ENCODE results near the gene ACACA. TPM values are rescaled to one million over a fixed set of nuclear protein-coding genes. Genes with fewer than 3 reads are reported as not detected.

The ACACA gene
- total RNA-seq, 1 donor, result 72.7 TPM

DNA sequence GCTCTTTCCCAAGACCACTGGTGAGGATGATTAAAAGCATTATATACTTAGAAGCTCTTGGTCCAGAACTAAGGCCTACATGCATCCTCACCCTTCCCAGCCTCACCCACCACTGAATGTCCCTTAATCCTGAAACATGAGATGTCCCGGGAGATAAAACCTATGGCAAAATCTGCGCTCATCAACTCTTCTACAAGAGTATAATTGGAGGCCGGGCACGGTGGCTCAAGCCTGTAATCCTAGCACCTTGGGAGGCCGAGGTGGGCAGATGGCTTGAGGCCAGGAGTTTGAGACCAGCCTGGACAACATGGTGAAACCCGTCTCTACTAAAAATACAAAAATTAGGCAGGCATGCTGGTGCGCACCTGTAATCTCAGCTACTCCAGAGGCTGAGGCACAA lies 13.3 kb downstream of the ACACA start:
- TF ChIP-seq, protein P1, sequence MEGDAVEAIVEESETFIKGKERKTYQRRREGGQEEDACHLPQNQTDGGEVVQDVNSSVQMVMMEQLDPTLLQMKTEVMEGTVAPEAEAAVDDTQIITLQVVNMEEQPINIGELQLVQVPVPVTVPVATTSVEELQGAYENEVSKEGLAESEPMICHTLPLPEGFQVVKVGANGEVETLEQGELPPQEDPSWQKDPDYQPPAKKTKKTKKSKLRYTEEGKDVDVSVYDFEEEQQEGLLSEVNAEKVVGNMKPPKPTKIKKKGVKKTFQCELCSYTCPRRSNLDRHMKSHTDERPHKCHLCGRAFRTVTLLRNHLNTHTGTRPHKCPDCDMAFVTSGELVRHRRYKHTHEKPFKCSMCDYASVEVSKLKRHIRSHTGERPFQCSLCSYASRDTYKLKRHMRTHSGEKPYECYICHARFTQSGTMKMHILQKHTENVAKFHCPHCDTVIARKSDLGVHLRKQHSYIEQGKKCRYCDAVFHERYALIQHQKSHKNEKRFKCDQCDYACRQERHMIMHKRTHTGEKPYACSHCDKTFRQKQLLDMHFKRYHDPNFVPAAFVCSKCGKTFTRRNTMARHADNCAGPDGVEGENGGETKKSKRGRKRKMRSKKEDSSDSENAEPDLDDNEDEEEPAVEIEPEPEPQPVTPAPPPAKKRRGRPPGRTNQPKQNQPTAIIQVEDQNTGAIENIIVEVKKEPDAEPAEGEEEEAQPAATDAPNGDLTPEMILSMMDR (IDR thresholded peaks at IDR 0.05; ENCODE audit: insufficient read depth, low read length), result no peak
- no peak for DNase-seq (ENCODE audit: low read depth)
- no peak overlapping the region for H3K4me3 ChIP-seq (ENCODE audit: low read depth, low read length)

DNA sequence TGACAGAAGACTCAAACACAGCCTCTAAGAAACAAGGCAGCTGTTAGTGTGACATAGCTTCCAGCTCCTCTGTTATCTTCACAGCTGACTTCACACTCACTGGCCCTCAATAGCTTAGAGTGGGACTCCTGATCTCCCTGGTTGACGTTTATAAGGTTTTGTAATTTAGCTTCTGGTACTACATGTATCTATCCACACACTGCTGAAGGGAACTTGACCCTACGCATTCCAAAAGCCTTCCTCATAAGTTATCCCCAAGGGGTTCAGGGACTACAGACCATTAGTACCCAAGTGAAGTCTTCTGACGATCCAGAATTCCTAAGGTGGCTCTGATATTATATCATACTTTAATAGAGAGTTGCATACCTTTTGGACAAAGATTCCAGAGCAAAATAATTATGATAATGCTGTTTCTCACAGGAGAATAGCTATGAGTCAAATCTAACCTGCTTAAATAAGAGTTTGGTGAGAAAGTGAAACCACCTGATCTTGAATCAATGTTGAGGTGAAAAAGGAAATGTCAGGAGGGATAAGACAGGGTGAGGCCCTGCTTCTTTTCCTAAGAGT lies 14.5 kb downstream of the ACACA start:
- TF ChIP-seq, protein P1 (IDR thresholded peaks at IDR 0.05; ENCODE audit: insufficient read depth, low read length), result no peak
- DNase-seq (ENCODE audit: low read depth), result peak; percentile 82
- H3K4me3 ChIP-seq (ENCODE audit: low read depth, low read length), result no peak overlapping the region

DNA sequence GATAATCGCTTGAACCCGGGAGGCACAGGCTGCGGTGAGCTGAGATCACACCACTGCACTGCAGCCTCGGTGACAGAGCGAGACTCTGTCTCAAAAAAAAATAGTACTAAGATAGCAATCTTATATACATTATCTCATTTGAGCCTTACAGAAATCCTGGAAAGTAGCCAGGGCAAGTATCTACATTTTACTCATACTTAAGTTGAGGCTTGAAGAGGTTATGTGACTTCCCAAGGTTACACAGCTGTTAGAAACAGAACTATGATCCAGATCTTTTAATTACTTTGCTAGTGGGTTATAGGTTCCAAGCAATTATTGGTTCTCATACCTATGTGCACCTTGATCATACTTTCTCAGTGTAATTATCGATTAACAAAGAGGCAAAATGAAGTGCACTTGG lies 15.5 kb downstream of the ACACA start:
- DNase-seq (ENCODE audit: low read depth), result no peak
- TF ChIP-seq, protein P1 (IDR thresholded peaks at IDR 0.05; ENCODE audit: insufficient read depth, low read length), result no peak

DNA sequence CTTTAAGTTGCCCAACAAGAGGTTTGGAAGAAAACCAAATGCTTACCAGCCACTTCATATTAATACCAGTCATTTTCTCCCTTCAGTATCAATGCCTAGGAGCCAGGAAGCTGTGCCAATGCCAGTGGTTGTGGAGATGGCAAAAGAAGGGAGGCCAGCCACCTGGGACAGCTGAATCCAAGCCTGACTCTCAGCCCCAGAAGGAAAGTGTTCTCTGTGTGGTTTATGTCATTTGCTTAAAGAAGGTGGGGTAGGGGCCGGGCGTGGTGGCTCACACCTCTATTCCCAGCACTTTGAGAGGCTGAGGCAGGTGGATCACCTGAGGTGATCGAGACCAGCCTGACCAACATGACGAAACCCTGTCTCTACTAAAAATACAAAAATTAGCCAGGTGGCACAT lies 17.5 kb downstream of the ACACA start:
- no peak overlapping the region for H3K4me3 ChIP-seq (ENCODE audit: low read depth, low read length)
- DNase-seq (ENCODE audit: low read depth), result no peak
- TF ChIP-seq, protein P1 (IDR thresholded peaks at IDR 0.05; ENCODE audit: insufficient read depth, low read length), result no peak

More for the DNA sequence above, 15.5 kb downstream of the ACACA start:
- no peak overlapping the region for H3K4me3 ChIP-seq (ENCODE audit: low read depth, low read length)

DNA sequence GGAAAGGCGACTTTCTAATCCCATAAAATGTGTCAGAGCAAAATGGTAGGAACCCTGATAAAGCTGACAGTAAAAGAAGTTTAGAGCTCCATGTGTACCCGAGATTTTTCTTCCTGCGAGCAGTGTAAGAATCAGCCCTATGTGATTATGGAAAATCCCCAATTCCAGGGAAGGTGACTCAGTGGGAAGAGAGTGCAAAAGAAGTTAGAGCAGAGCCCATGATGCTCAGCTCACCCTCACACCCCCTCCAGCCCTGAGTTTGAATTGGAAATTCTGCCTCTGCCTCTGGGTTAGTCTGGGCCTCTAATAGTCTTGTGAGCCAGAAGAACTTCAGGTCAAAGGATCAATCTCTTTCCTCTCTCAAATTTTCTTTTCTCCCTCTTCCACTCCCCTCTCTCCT lies 18.4 kb downstream of the ACACA start:
- no peak overlapping the region for H3K4me3 ChIP-seq (ENCODE audit: low read depth, low read length)
- peak; percentile 42 for DNase-seq (ENCODE audit: low read depth)
- TF ChIP-seq, protein P1 (IDR thresholded peaks at IDR 0.05; ENCODE audit: insufficient read depth, low read length), result no peak

DNA sequence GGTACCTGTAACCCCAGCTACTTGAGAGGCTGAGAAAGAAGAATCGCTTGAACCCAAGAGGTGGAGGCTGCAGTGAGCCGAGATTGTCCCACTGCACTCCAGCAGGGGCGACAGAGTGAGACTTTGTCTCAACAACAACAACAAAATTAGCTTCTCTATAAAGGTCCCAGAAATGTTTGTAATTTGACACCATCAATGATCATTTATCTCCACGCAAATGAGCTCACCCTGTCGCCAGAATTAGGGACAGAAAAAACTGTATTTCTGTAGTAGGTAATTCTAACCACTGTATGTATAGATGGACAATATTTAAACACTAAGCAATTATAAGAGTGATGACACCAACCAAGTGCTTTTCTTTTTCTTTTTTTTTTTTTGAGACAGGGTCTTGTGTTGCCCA lies 20.2 kb downstream of the ACACA start:
- no peak for DNase-seq (ENCODE audit: low read depth)
- H3K4me3 ChIP-seq (ENCODE audit: low read depth, low read length), result no peak overlapping the region
- TF ChIP-seq, protein P1 (IDR thresholded peaks at IDR 0.05; ENCODE audit: insufficient read depth, low read length), result no peak

DNA sequence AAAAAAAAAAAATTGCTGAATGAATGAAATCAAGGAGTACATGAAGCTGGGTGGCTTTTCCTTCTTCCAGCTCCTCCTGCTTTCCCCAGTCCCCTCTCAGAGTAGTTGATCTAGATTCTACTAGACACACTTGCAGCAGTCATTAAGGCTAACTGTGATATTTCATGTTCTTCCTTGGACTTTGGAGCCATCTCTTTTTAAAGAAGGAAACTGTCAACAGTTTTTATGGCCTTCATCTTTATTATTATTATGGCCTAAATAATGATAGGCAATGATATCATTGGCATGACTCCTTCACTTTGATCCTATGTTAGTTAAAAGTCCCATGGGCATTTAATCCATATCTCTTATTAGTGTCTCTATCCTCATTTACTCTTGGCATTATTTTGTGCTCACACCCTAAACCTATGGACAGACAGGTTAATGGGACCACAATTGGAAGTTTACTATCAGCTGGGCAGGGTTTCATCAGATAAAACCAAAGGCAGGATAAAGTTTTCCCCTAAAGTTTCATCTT lies 21.1 kb downstream of the ACACA start:
- TF ChIP-seq, protein P1 (IDR thresholded peaks at IDR 0.05; ENCODE audit: insufficient read depth, low read length), result no peak
- H3K4me3 ChIP-seq (ENCODE audit: low read depth, low read length), result no peak overlapping the region
- DNase-seq (ENCODE audit: low read depth), result no peak

Measured in fibroblast of the aortic adventitia (primary cell).